SW 1271 (cell line): Measurements from ENCODE around the gene TRAF1.
A peak's percentile ranks its signal among the peaks of the same experiment; 100 is the strongest.

Source experiments
- DNase-seq, 2 experiments: peaks; one replicate each; lab custom pipeline; 2025; lab: John Stamatoyannopoulos, UW

The TRAF1 gene

DNA sequence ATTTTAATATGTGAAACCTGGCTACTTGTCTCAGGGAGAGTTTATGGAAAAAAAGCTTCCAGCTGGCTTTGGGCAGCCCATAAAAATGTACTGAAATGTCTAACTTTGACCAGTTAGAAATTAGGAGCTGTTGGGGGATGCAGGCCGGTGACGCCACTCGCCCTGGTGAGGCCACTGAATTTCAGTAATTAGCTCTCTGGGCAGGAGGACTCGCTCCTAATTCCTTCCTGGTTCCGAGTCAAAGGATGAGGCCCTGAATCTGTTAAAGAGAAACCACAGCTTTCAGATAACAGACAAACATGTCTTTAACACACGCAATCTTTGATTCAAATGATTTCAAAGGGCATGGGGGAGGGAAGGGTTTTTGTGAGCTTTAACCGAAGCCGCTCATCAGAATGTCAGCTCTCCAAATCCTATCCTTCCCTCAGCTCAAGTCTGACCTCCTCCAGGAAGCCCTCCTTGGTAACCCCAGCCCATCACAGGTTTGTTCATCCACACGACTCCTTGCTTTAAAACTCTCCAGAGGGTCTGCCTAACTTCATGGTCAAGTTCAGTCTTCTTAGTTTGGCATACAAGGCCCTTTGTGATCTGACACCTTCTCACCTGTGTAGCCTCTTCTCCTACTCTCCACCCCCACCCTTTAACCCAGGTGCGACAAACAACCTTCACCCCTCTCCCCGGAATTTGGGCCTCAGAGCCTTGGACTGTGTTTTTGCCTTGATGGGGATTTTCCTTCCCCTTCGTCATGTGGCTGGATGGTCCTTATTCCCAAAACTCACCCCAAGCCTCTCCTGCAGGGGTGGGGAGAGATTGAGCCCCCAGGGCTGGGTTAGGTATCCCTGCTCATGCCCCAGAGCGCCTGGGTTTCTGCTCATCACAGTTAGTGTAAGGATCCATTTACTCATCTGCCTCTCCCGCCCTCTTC lies 36.0 kb downstream of the TRAF1 start:
- no peak for DNase-seq

- DNase-seq = no peak
Observed at GRCh38 chr9:120889606-120890271, 36.9 kb downstream of the TRAF1 start.

- DNase-seq = no peak
Observed at GRCh38 chr9:120888626-120889025, 38.0 kb downstream of the TRAF1 start.

GRCh38 chr9:120886490-120886967 lies 40.1 kb downstream of the TRAF1 start:
- no peak for DNase-seq

- no peak for DNase-seq
Observed at GRCh38 chr9:120885958-120886357, 40.6 kb downstream of the TRAF1 start.

DNA sequence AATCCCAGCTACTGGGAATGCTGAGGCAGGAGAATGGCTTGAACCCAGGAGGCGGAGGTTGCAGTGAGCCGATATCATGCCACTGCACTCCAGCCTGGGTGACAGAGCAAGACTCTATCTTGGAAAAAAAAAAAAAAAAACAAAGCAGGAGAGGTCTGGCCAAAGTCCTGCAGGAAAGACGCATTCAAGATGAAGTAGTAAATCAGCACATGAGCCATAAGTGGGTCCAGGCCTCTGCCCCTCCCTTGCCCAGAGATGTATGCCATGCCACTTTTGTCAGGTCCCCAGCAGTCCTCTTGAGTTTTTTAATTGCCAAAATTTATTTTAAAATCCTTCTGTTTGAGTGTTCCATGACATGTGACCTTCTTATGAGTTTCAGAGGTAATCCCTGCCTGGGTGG lies 41.1 kb downstream of the TRAF1 start:
- DNase-seq = no peak

GRCh38 chr9:120883608-120883996 lies 43.0 kb downstream of the TRAF1 start:
- no peak for DNase-seq

GRCh38 chr9:120882935-120883607 lies 43.5 kb downstream of the TRAF1 start:
- DNase-seq = no peak

- DNase-seq = no peak
Observed at GRCh38 chr9:120879446-120879845, 47.1 kb downstream of the TRAF1 start.

DNA sequence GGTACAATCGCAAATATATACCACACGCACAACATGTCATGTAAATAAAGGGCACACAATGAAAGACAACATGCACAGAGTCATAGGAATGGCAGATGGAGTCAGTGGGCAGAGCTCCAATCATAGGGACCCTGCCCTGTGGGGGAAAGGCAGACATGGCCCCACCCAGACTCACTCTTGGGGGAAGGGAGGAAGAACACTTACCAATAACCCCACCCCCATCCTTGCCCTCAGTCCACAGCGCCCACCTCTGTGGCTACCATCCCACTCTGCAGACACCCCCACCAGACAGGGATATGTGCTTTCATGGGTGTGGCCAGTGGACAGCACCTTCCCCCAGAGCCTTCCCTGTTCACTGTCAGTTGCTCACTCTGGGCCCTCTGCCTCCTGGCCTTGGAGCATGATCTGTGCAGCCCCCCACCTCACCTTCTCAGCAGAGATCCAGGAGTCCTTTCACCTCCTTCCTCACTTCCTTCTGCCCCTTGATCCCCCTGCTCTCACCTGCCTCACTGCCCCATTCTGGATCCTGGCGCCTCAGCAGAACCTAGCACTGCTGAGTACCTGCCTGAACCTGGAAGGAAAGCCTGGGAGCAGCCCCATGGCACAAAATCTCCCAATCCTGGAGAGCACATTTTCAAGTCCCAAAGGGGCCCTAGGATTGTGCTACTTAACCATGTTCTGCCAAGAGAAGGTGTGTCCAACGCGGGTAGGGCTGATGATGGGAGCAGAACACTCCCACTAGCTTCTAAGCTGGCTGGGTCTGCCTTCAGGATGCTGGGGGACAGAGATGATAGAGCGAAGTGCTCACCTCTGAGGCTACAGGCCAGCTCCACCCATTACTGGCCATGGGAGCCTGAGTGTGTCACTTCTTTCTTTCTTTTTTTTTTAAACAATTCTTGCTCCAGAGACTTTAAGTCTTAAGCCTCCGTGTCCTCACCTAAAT lies 48.1 kb downstream of the TRAF1 start:
- no peak for DNase-seq

DNA sequence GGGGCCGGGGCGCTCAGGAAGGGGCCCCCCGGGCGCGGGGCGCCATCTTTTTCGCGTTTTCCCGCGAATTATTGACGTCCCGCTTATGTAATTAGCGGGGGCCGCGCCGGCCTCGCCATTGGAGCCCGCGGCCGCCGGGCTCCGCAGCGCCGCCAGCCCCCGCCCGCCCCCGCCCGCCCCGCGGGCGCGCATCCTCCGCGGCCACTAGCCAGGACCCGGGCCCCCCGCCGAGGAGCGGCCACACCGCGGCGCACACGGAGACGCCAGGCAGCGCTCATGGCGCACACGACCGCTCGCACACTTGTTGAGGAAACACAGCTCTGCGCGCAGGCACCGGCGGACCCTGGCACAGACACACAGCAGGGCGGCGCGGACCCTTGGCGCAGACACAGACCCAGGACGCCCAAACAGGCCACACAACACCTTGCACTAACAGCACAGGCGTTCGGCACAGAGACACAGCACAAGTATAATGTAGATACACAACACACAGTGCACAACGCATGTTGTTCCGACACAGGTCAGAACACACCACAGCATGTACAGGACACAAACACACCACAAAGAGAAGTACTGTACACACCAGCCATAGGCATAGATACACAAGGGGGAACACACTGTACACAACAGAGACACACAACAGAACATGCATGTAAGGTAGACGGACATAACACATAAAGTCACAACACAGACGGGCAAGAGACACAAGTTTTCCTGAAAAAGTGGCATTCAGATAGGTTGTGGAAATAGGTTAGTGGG lies 49.1 kb downstream of the TRAF1 start:
- peak; percentile 35 to 66 for DNase-seq

DNA sequence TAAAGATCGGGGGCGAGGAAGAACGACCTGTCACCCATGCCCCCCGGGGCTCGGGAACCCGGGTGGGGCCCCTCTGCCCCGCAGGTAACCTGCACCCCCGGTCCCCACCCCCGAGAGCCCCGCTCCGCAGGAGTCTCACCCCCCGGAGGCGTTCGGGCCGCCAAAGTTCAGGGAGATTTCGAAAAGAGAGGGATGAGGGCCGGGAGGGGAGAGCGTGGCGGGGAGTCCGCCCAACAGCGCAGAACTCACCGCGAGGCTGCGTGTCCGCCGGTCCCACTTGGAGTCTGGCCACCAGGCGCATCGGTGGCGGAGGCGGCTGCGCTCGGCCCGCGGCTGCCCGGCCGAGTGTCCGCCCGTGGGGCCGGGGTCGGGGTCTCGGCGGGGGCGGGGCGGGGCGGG lies 49.8 kb downstream of the TRAF1 start, which contains the start of gene PHF19:
Gene PHF19, minus strand, starts transcription at position 347 of the 399 bp plus-strand sequence. CDS start 2,447 bp downstream, outside the sequence.
- DNase-seq = peak; percentile 35 to 55

- DNase-seq = peak; percentile 76 to 88
Observed at GRCh38 chr9:120875954-120876841, 50.4 kb downstream of the TRAF1 start.

- DNase-seq = no peak
Observed at GRCh38 chr9:120875643-120875953, 51.0 kb downstream of the TRAF1 start.

- no peak for DNase-seq
Observed at GRCh38 chr9:120875195-120875565, 51.4 kb downstream of the TRAF1 start.

- no peak for DNase-seq
Observed at GRCh38 chr9:120874226-120875194, 52.1 kb downstream of the TRAF1 start.

GRCh38 chr9:120873512-120873911 lies 53.1 kb downstream of the TRAF1 start:
- no peak for DNase-seq

GRCh38 chr9:120872791-120873502 lies 53.6 kb downstream of the TRAF1 start:
- DNase-seq = no peak
